Lower lobe of right lung (tissue), 2 donors: ENCODE data around the gene GRIK1. TPM values are rescaled to one million over a fixed set of nuclear protein-coding genes. Genes with fewer than 3 reads are reported as not detected.

Source experiments
- ATAC-seq, 2 donors: fragments of 200-7000 bp; cut with Tn5 transposase; one replicate each; pipeline ENCODE4 v1.9.1; 2020 to 2022; ENCODE audit warnings: mild to moderate bottlenecking in 2 of 2, moderate library complexity in 2 of 2
- DNase-seq: peaks from one replicate; pipeline ENCODE4 v3.0.0-alpha.2; 2020
- H3K27ac ChIP-seq: fragments of 200-600 bp; one replicate; pipeline ENCODE4 v1.8.0; 2022
- H3K27me3 ChIP-seq: fragments of 200-600 bp; one replicate; pipeline ENCODE4 v1.8.0; 2022; ENCODE audit warnings: low read depth
- H3K36me3 ChIP-seq: fragments of 200-600 bp; one replicate; pipeline ENCODE4 v1.8.0; 2022; ENCODE audit warnings: mild to moderate bottlenecking
- H3K4me1 ChIP-seq: fragments of 200-600 bp; one replicate; pipeline ENCODE4 v1.8.0; 2022
- H3K4me3 ChIP-seq: fragments of 200-600 bp; one replicate; pipeline ENCODE4 v1.8.0; 2022; ENCODE audit warnings: mild to moderate bottlenecking
- H3K9me3 ChIP-seq: fragments of 200-600 bp; one replicate; pipeline ENCODE4 v1.8.0; 2022
- intact Hi-C: fragments of 100-400 bp; cut with DNase I; formaldehyde crosslinking; loops from one replicate; pipeline ENCODE4 v1.11.0; 2022
- total RNA-seq: library from RNA; stranded (reverse); fragmentation: NEBNext Ultra II Directional; extraction: Animal tissue kit (Norgen Biotek cat#: 25700); gene quantifications from one replicate; pipeline ENCODE4 v1.2.1, GENCODE V29; 2021
- TF ChIP-seq, protein P1 (sequence below): fragments of 200-600 bp; IDR thresholded peaks from one replicate; pipeline ENCODE4 v1.8.0; 2022; ENCODE audit warnings: antibody characterized with exemption, mild to moderate bottlenecking
- donor health status: DM: no; HTN: yes; CAD: no; lungs with severe emphysema.

Gene GRIK1
- total RNA-seq, 1 donor from 2014 or later: not detected

GRCh38 chr21:29555601-29556000 lies 384.2 kb downstream of the GRIK1 start:
- H3K27me3 ChIP-seq: no peaks in the 10 kb centered on the region
- no peak overlapping the region for H3K27ac ChIP-seq
- intact Hi-C loops: no loop called here
- DNase-seq: no peak
- H3K4me3 ChIP-seq: no peak overlapping the region
- TF ChIP-seq, protein P1, sequence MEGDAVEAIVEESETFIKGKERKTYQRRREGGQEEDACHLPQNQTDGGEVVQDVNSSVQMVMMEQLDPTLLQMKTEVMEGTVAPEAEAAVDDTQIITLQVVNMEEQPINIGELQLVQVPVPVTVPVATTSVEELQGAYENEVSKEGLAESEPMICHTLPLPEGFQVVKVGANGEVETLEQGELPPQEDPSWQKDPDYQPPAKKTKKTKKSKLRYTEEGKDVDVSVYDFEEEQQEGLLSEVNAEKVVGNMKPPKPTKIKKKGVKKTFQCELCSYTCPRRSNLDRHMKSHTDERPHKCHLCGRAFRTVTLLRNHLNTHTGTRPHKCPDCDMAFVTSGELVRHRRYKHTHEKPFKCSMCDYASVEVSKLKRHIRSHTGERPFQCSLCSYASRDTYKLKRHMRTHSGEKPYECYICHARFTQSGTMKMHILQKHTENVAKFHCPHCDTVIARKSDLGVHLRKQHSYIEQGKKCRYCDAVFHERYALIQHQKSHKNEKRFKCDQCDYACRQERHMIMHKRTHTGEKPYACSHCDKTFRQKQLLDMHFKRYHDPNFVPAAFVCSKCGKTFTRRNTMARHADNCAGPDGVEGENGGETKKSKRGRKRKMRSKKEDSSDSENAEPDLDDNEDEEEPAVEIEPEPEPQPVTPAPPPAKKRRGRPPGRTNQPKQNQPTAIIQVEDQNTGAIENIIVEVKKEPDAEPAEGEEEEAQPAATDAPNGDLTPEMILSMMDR: no peak
- ATAC-seq: no peak
- no peaks in the 10 kb centered on the region for H3K9me3 ChIP-seq
- H3K4me1 ChIP-seq: no peaks in the 10 kb centered on the region
- no peaks in the 10 kb centered on the region for H3K36me3 ChIP-seq

- intact Hi-C loops: no loop called here
- no peak for ATAC-seq
- no peak overlapping the region for H3K4me3 ChIP-seq
- no peak overlapping the region for H3K27ac ChIP-seq
- H3K9me3 ChIP-seq: no peaks in the 10 kb centered on the region
- no peaks in the 10 kb centered on the region for H3K27me3 ChIP-seq
- DNase-seq: no peak
- TF ChIP-seq, protein P1: no peak
- no peaks in the 10 kb centered on the region for H3K36me3 ChIP-seq
- no peaks in the 10 kb centered on the region for H3K4me1 ChIP-seq
Observed at GRCh38 chr21:29550205-29550604, 389.6 kb downstream of the GRIK1 start.

DNA sequence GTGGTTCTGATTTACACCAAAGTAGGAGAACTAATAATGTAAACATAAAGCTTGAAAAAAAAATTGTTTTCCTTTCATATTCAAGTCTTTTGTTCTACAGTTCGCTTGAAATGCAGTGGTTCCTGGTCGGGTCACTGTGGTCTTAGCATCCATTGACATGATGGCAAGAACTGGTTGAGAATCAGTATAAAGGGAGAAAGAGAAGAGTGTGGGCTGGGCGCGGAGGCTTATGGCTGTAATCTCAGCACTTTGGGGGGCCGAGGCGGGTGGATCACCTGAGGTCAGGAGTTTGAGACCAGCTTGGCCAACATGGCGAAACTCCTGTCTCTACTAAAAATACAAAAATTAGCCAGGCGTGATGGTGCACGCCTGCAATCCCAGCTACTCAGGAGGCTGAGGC lies 390.2 kb downstream of the GRIK1 start:
- no peaks in the 10 kb centered on the region for H3K27me3 ChIP-seq
- no peak overlapping the region for H3K27ac ChIP-seq
- H3K36me3 ChIP-seq: no peaks in the 10 kb centered on the region
- H3K9me3 ChIP-seq: no peaks in the 10 kb centered on the region
- no peak for DNase-seq
- H3K4me3 ChIP-seq: no peak overlapping the region
- H3K4me1 ChIP-seq: no peaks in the 10 kb centered on the region
- intact Hi-C loops: no loop called here
- ATAC-seq: no peak
- TF ChIP-seq, protein P1: no peak

DNA sequence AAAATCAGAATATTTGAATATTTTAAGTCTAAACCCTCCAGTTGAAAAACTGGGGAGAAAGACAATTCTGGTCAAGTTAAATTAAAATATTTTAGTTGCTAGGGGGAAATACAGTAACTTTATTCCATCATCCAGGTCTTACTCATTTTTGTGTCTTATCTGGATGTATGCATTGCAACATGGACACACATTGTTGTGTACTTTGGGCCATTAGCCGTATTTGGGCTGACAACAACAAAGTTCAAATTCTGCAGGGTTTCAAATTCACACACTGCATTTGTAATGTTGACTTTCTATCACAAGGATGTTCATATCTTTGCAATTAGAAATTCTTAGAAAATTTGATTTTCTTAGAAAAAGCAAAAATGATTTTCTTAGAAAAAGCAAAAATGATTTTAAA lies 391.8 kb downstream of the GRIK1 start:
- Histone ChIP-seq H3K9me3 (no peaks in the 10 kb centered on the region), H3K4me1 (no peaks in the 10 kb centered on the region), H3K4me3 (no peak overlapping the region), H3K27me3 (no peaks in the 10 kb centered on the region), H3K27ac (no peak overlapping the region), H3K36me3 (no peaks in the 10 kb centered on the region)
- TF ChIP-seq, protein P1: no peak
- no peak for DNase-seq
- intact Hi-C loops: no loop called here
- ATAC-seq: no peak

GRCh38 chr21:29546071-29546470 lies 393.7 kb downstream of the GRIK1 start:
- Histone ChIP-seq H3K4me3 (no peak overlapping the region), H3K27me3 (no peaks in the 10 kb centered on the region), H3K9me3 (no peaks in the 10 kb centered on the region), H3K27ac (no peak overlapping the region), H3K36me3 (no peaks in the 10 kb centered on the region), H3K4me1 (no peaks in the 10 kb centered on the region)
- ATAC-seq (no peak), DNase-seq (no peak)
- TF ChIP-seq, protein P1: no peak
- intact Hi-C loops: no loop called here

DNA sequence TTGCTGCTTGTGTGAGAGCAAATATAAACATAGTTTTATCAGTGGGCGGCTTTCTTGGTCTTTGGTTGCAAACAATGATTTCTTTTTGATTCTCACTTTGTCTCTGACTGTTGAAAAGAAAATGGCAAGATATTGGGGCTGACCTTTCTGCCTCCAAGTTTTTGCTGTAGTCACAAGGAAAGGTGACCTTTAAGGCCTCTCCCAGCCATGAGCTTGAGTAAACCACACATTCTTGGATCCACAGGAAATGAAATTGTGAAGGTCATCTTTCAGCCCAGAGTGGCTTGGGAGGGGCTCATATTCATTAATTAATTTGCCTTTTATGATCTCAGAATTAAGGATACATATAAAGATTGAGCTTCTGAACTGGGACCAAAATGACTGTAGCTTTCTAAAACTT lies 399.5 kb downstream of the GRIK1 start:
- Histone ChIP-seq H3K27me3 (no peaks in the 10 kb centered on the region), H3K4me1 (no peaks in the 10 kb centered on the region), H3K4me3 (no peak overlapping the region), H3K36me3 (no peaks in the 10 kb centered on the region), H3K9me3 (no peaks in the 10 kb centered on the region), H3K27ac (no peak overlapping the region)
- intact Hi-C loops: no loop called here
- ATAC-seq: no peak
- no peak for DNase-seq
- TF ChIP-seq, protein P1: no peak
